ENCODE results near the gene MIPEP.

MIPEP gene

DNA sequence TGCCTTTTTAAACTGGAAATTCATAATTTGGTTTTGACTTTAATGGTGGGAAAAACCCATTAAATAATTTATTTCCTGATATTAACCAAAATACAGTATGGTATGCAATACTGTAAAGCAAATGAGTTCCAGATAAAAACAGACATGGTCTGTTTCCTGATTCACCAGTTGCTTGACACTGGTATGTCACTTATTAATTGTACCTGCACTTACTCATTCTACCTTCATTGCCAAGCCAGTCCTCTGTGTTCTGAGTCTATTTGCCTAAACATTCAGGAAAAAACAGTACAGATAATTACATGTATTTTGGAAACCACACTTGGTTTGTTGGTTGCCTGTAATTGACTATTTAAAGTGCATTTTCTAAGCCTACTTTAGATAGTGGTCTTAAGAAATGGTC lies 159.7 kb downstream of the MIPEP start:
- TF ChIP-seq CTCF (IDR thresholded peaks at IDR 0.05; ENCODE audit: insufficient read depth, missing control alignments), result no peak
- DNase-seq (ENCODE audit: insufficient read length, low spot score) (no peak), FAIRE-seq (no peak)

DNA sequence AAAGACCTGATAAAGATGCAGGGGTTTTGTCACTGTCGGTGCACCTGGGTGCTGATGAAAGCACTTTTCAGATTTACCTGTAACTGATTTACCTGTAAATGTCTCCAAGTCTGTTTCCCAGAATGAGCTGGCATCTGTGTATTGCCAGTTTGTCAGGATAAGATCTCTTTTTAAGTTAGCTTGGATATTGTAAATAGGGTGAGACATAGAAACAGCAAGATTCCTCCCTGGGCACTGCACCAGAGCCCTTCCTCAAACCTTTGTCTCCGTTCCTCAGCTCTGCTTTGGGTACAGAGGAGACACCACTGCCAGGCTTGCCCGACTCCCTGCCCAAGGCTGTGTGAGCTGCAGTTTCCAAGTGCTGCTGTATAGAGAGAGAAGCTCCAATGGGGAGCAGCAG lies 160.4 kb downstream of the MIPEP start:
- DNase-seq (ENCODE audit: insufficient read length, low spot score), result no peak
- no peak for TF ChIP-seq CTCF (IDR thresholded peaks at IDR 0.05; ENCODE audit: insufficient read depth, missing control alignments)
- FAIRE-seq, result no peak

DNA sequence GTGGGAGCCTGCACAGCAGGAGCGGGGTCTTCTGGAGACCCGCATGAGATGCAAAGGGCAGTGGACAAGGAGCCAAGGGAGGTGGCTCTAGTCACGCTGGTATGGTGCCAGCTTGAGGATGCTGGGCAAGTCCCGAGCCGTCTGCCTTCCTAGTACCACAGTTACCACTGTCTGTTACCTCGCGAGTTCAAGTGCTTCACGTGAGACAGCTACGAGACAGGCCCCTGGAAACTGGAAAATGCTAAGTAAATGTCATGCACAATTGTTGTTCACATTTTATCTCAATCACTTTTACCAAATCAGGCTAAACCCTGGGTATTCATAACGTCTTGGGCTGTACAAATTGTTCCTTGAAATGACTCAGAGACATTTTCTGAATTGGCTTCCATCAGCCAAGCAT lies 163.3 kb downstream of the MIPEP start:
- no peak for DNase-seq (ENCODE audit: insufficient read length, low spot score)
- TF ChIP-seq CTCF (IDR thresholded peaks at IDR 0.05; ENCODE audit: insufficient read depth, missing control alignments), result no peak
- no peak for FAIRE-seq

DNA sequence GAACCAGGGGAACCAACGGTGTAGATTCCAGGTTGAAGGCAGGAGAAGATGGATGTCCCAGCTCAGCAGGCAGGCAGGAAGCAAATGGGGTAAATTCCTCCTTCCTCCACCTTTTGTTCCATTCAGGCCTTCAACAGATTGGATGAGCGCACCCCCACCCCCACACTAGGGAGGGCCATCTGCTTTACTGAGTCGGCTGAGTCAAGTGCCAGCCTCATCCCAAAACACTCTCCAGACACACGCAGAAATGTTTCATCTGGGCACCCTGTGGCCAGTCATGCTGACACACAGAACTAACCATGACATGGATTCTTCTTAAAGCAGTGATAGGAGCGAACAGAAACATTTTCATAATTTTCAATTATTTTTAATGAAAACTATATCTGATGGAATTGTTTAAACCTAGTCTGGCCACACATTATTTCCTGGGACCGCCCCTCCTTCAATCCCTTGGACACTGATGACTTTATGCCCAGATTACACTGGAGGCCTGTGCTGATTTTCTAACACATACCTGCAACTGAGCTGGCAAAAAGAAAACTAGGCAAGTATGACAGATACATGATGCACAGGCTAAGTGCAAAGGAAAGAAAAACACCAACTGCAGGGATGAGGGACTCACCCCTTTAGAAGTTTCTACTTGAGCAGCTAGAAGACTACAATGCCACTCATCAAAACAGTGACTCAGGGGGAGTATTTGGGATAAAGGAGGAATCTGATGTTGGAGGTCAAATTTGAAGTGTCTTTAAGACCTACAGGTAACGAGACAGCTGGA lies 164.8 kb downstream of the MIPEP start:
- no peak for DNase-seq (ENCODE audit: insufficient read length, low spot score)
- TF ChIP-seq CTCF (IDR thresholded peaks at IDR 0.05; ENCODE audit: insufficient read depth, missing control alignments), result no peak
- no peak for FAIRE-seq

DNA sequence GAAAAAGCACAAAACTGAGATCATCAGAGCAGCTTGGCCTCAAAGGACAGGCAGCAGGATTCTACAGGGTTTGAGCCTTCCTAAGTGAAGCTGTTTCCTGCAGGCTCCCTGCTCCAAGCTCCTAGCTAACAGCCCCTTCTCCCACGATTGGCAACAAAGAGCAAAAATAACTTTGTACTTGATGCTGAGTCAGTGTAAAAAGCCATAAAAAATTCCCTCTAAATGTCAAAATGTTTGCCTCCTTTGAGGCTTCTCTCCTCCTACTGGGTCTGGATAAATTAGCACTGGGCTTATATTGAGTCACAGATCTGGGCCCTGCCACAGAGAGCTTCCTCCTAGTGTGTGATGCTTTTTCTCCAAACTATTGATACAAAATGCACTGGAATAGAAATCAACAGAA lies 165.7 kb downstream of the MIPEP start:
- DNase-seq (ENCODE audit: insufficient read length, low spot score) (no peak), FAIRE-seq (no peak)

GRCh38 chr13:23722726-23723453 lies 166.3 kb downstream of the MIPEP start:
- no peak for FAIRE-seq
- no peak for TF ChIP-seq CTCF (IDR thresholded peaks at IDR 0.05; ENCODE audit: insufficient read depth, missing control alignments)
- no peak for DNase-seq (ENCODE audit: insufficient read length, low spot score)

More for the DNA sequence above, 165.7 kb downstream of the MIPEP start:
- TF ChIP-seq CTCF (IDR thresholded peaks at IDR 0.05; ENCODE audit: insufficient read depth, missing control alignments), result no peak

DNA sequence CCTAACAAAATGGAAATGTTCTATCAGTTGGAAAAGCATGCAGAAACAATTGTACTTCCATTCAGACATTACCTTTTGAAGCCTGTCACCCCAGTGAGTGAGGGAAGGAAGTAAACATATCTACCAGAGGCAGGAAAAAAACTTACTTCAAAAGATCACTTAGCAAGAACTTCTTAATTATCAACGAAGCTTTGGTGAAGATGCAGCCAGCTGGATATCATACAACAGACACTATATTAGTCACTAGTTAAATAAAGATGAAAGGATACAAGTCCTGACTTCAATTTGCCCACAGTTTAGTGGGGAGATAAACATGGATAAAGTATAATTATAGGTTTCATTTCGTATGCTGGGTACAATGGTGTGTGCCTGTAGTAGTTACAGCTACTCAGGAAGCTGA lies 170.2 kb downstream of the MIPEP start:
- TF ChIP-seq CTCF (IDR thresholded peaks at IDR 0.05; ENCODE audit: insufficient read depth, missing control alignments), result no peak
- FAIRE-seq, result no peak

More for the DNA sequence above, 170.2 kb downstream of the MIPEP start:
- DNase-seq (ENCODE audit: insufficient read length, low spot score), result no peak
